Fibroblast of lung (primary cell): ENCODE measurements around the gene NXPH1.

Experiments used
- CTCF ChIP-seq, 2 donors: IDR thresholded peaks in 1 of 2; conservative IDR thresholded peaks in 1 of 2; 1 replicate in 1 of 2; 2 replicates in 1 of 2; pipeline ENCODE4 v1.5.1; 2011 to 2012; ENCODE audit warnings: low read length in 2 of 2, control low read depth in 1 of 2, inconsistent platforms in 1 of 2, low read depth in 1 of 2, mild to moderate bottlenecking in 1 of 2
- EZH2 ChIP-seq: IDR thresholded peaks from 2 replicates; pipeline ENCODE4 v1.5.1; 2012; ENCODE audit warnings: low read length, control low read depth, mild to moderate bottlenecking; ENCODE audit errors: missing control alignments

- no peak for TF ChIP-seq CTCF (conservative IDR thresholded peaks at IDR 0.05 in 1 of 2, IDR thresholded peaks at IDR 0.05 in 1 of 2; ENCODE audit: low read depth in 1 of 2, low read length in 2 of 2)
- TF ChIP-seq EZH2: no peak
Observed at GRCh38 chr7:8422177-8422576, 11.2 kb upstream of the NXPH1 start.
